D721Med (cell line): ENCODE data around the gene THSD7B.

Experiments used
- DNase-seq: peaks from one replicate; pipeline ENCODE4 v3.0.0; 2011; ENCODE audit warnings: low spot score; ENCODE audit not compliant: insufficient read length
- FAIRE-seq: peaks from 2 replicates; lab custom pipeline; 2011; peaks lifted over from hg19 to GRCh38; lab: Jason Lieb, UNC
- TF ChIP-seq, protein P1 (sequence below): IDR thresholded peaks from 2 replicates; pipeline ENCODE4 v1.5.1; 2012; ENCODE audit warnings: mild to moderate bottlenecking, control low read depth; ENCODE audit not compliant: insufficient read depth; ENCODE audit errors: missing control alignments

The THSD7B gene

DNA sequence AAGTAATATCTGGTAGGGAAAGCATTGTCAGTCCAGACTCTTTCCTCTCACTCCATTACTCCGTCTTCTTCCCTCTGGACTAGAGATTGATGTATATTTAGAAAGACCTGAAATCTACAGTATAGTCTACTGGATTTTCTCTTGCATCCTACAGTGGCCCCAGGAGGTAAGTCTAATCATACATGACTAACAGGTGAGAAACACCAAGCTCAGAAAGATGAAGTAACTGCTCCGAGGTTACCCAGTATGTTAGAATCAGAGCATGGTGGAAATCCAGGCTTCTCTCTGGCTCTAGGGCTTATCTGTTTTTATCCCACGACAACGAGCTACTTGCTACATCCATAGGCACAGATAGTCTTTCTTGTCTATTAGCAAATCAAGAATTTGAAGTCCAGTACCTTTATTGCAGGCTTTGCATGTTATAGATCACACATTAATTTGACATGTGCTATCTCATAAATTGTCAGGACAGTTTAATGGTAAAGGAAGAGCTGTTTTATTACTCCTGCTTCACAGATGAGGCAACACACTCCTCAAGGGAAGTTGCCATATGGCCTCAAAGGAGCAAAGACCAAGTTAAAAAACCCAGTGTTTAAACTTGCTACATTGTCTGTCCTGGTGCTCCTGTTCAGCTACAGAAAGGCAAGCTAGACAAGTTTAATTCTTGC, 484.3 kb downstream of the THSD7B start:
- TF ChIP-seq, protein P1, sequence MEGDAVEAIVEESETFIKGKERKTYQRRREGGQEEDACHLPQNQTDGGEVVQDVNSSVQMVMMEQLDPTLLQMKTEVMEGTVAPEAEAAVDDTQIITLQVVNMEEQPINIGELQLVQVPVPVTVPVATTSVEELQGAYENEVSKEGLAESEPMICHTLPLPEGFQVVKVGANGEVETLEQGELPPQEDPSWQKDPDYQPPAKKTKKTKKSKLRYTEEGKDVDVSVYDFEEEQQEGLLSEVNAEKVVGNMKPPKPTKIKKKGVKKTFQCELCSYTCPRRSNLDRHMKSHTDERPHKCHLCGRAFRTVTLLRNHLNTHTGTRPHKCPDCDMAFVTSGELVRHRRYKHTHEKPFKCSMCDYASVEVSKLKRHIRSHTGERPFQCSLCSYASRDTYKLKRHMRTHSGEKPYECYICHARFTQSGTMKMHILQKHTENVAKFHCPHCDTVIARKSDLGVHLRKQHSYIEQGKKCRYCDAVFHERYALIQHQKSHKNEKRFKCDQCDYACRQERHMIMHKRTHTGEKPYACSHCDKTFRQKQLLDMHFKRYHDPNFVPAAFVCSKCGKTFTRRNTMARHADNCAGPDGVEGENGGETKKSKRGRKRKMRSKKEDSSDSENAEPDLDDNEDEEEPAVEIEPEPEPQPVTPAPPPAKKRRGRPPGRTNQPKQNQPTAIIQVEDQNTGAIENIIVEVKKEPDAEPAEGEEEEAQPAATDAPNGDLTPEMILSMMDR, result no peak
- DNase-seq, result no peak
- no peak for FAIRE-seq

DNA sequence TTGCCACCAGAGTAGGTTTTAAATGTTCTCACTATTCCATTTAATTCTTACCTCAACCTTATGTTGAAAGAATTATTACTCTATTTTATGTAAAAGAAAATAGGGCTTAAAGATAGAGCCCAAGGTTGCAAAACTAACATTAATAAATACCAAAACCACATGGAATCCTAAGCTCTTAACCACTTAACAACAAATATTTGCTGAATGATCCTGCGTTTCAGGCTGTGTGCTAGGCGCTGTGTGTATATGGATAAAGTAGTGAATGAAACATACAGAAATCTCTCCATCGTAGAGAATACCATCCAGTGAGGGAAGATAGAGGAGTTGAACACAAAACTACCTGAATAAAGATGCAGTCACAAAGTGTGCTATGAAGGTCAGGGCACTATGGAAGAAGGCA, 485.1 kb downstream of the THSD7B start:
- TF ChIP-seq, protein P1, result no peak
- DNase-seq (no peak), FAIRE-seq (no peak)

DNA sequence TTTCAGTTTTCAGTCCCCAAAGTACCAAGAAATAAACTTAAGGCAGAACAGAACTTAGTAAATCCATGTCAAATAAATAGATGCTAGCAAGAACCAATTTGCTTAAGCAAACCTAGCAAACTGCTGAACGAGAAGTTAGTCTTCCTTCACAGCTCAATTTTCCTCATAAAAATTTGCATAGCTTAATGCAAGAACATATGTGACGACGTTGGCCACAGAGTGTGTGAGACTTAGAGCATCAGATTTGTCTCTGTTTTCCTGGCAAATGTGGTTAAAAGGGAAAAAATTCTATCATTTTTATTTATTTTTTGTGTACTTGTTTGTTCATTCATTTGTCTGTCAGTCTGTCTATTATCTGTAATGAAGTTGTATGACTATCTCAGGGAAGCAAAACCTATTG, 485.7 kb downstream of the THSD7B start:
- TF ChIP-seq, protein P1, result no peak
- FAIRE-seq (no peak), DNase-seq (no peak)

DNA sequence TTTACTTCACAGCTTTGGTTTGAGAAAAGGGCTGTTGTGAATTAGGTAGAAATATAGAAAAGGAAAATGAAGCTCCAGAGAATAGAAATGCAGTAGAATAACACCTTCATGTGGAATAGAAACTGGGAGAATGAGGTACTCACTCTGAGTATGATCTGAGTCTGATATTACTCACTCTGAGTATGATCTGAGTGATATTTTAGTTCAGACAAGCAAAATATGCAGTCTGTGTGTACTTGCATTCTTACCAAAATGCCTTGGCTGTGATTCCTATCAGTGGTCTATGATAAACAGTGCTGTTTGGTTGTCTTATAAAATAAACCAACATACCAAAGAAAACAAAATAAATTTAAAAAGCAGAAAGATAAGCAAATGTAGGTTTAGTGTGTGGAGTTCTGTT, 487.6 kb downstream of the THSD7B start:
- FAIRE-seq, result no peak
- no peak for DNase-seq
- TF ChIP-seq, protein P1, result no peak

DNA sequence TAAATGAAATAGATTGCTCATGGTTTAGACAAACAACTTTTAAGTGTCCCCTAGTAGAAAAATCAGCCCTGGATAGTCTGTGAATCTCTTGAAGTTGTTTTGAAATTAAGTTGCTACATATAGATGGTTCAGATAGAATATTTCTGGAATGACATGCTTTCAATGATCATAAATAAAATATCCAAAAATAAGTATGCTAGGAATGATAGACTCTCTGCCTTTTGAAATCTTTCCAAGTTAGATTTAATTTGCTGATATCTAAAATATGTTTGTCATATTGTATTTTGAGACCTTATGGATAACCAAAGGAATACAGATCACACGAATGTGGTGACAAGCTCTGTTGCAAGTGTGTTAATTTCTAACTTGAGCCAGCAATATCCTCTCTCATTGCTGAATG, 488.7 kb downstream of the THSD7B start:
- DNase-seq (no peak), FAIRE-seq (no peak)
- TF ChIP-seq, protein P1, result no peak

DNA sequence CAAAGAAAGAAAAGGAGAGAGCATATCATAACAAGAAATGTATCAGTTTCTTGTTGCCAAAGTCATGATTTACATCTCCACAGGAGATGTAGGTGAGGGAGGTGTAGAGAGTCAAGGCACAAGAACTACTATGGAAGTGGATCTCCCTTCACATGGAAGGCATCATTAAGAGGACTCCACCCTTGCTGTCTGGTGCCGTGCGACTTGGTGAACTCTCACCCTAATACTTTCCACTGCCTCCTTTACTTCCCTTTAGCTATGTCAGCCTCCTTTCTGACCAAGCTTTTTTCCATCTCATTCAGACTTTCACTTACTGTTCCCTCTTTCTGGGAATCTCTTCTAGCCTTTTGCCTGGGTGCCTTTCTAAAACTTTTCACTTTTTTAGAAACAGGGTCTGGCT, 490.0 kb downstream of the THSD7B start:
- FAIRE-seq (no peak), DNase-seq (no peak)
- TF ChIP-seq, protein P1, result no peak

DNA sequence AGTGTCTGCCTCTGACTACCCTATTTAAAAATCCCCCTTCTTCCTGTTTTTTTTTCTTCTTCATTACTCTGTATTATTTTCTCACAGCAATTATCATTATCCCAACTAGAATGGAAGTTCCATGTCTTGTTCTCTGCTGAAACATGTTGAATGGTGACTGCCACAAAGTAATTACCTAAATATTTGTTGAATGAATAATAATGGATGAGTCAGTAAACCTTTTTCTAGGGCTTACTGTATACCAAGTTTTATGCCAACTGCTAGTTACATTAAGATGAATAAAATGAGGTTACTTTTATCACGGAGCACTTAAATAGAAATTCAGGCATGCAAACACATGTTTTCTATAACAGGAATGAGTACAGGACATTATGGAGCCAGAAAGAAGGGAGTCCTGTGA, 490.6 kb downstream of the THSD7B start:
- TF ChIP-seq, protein P1, result no peak
- no peak for FAIRE-seq
- no peak for DNase-seq
